ENCODE results near the gene ITPR1.

DNA sequence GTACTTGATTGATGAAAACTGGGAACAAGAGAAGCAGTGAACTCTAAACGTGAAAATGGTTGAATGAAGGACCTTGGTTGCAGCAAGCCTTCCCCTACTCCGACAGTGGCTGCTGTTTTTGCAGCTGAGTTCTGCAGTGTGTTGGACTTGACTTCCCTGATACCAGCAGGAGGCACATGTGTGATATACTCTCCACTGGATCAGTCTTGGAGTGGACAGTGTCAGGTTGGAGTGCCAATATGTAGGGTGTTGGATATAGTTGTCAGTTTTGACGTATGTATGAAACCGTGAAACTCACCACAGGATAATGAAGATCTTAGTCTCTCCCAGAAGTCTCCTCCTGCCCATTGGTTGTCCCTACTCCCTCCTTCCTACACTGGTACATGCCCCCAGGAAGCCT, 106.5 kb downstream of the ITPR1 start:
- no peak for TF ChIP-seq CTCF (IDR thresholded peaks at IDR 0.05)
- TF ChIP-seq EP300 (IDR thresholded peaks at IDR 0.05) = no peak
- no peak for TF ChIP-seq POLR2A (IDR thresholded peaks at IDR 0.05)
